MM.1S (cell line): Measurements from ENCODE around the gene EMX1.

Source experiments
- DNase-seq: peaks from one replicate; pipeline ENCODE4 v3.0.0-alpha.2; 2015
- H2AFZ ChIP-seq: fragments of 300-600 bp; sonication (generic); 2 replicates; pipeline ENCODE4 v1.6.0; 2016; ENCODE audit warnings: antibody characterized with exemption, low read length
- H3F3A ChIP-seq: fragments of 300-600 bp; sonication (generic); 2 replicates; pipeline ENCODE4 v1.6.1; 2016; ENCODE audit warnings: mild to moderate bottlenecking, antibody characterized with exemption, low read length, moderate library complexity, mixed read lengths; ENCODE audit not compliant: insufficient read depth
- H3K27ac ChIP-seq: fragments of 300-600 bp; sonication (generic); 2 replicates; pipeline ENCODE4 v1.5.1; 2016; ENCODE audit warnings: mild to moderate bottlenecking, low read length
- H3K27me3 ChIP-seq: fragments of 300-600 bp; sonication (generic); replicated peaks from 2 replicates; pipeline ENCODE4 v1.6.0; 2016; ENCODE audit warnings: low read length; ENCODE audit not compliant: insufficient read depth
- H3K36me3 ChIP-seq: fragments of 300-600 bp; sonication (generic); replicated peaks from 2 replicates; pipeline ENCODE4 v1.6.1; 2016; ENCODE audit warnings: mild to moderate bottlenecking, low read length, mixed read lengths; ENCODE audit not compliant: insufficient read depth
- H3K4me1 ChIP-seq: fragments of 300-600 bp; sonication (generic); 2 replicates; pipeline ENCODE4 v1.6.1; 2016; ENCODE audit warnings: low read length, mixed read lengths
- H3K4me2 ChIP-seq: fragments of 300-600 bp; sonication (generic); 2 replicates; pipeline ENCODE4 v1.6.0; 2016; ENCODE audit warnings: low read depth, low read length
- H3K4me3 ChIP-seq: fragments of 300-600 bp; sonication (generic); 2 replicates; pipeline ENCODE4 v1.5.1; 2016; ENCODE audit warnings: low read length, mixed read lengths
- H3K79me2 ChIP-seq: fragments of 300-600 bp; sonication (generic); 2 replicates; pipeline ENCODE4 v1.6.1; 2016; ENCODE audit warnings: mixed run types, low read length, mixed read lengths
- H3K9ac ChIP-seq: fragments of 300-600 bp; sonication (generic); 2 replicates; pipeline ENCODE4 v1.6.1; 2016; ENCODE audit warnings: low read length, mixed read lengths
- H3K9me2 ChIP-seq: fragments of 300-600 bp; sonication (generic); replicated peaks from 2 replicates; pipeline ENCODE4 v1.6.1; 2016; ENCODE audit warnings: mild to moderate bottlenecking, low read length, mixed read lengths; ENCODE audit not compliant: insufficient read depth
- H3K9me3 ChIP-seq: fragments of 300-600 bp; sonication (generic); replicated peaks from 2 replicates; pipeline ENCODE4 v1.6.1; 2016; ENCODE audit warnings: mild to moderate bottlenecking, low read length, mixed read lengths; ENCODE audit not compliant: insufficient read depth
- H4K20me1 ChIP-seq: fragments of 300-600 bp; sonication (generic); 2 replicates; pipeline ENCODE4 v1.6.1; 2016; ENCODE audit warnings: mild to moderate bottlenecking, low read length, moderate library complexity, mixed read lengths; ENCODE audit not compliant: insufficient read depth
- EZH2 ChIP-seq: fragments of 300-600 bp; sonication (generic); optimal IDR thresholded peaks from 2 replicates; pipeline ENCODE3; 2017; ENCODE audit warnings: low read depth, mild to moderate bottlenecking, antibody characterized with exemption, low read length, mixed read lengths
- EZH2phosphoT487 ChIP-seq: fragments of 300-600 bp; sonication (generic); IDR thresholded peaks from 2 replicates; pipeline ENCODE4 v1.6.1; 2018; ENCODE audit warnings: antibody characterized with exemption, low read length
- TF ChIP-seq, protein P1 (sequence below): fragments of 300-600 bp; sonication (generic); IDR thresholded peaks from 2 replicates; pipeline ENCODE4 v1.5.1; 2016; ENCODE audit warnings: antibody characterized with exemption, low read length, mixed read lengths

EMX1 gene

DNA sequence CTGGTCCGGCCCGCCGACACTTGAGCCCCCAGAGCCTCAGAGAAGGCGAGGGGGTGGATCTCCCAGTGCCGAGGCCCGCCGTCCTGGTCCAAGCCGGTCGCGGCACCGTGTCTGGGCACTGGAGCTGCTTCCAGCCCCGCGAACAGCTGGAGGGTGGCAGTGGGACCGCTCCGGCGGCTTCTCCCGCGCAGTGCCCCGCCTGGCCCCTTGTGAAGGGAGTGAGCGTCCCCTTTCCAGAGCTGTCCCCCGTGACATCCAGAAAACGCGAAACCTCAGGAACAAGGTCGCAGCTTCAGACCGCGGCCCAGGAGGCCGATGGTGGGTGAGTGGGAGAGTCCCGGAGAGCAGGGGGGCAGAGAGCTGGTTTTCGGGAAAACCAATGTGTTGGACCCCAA, 579 bp upstream of the EMX1 start:
- H4K20me1 ChIP-seq = 0 out of 2 replicates have a peak, but pooled peaks cover 2% of the 10 kb centered on the region
- peak overlapping the region; percentile 100 for H3K4me2 ChIP-seq
- peak overlapping the region; percentile 93 for H2AFZ ChIP-seq
- H3K9ac ChIP-seq = peak overlapping the region; percentile 65; the same call in 1 of the 2 replicates
- no peaks in the 10 kb centered on the region for H3K9me2 ChIP-seq
- no peaks in the 10 kb centered on the region for H3K9me3 ChIP-seq
- H3K27me3 ChIP-seq = peaks cover 79% of the 10 kb centered on the region
- DNase-seq = no peak
- no peaks in the 10 kb centered on the region for H3K79me2 ChIP-seq
- H3K4me3 ChIP-seq = peak overlapping the region; percentile 79
- no peaks in the 10 kb centered on the region for H3K36me3 ChIP-seq
- no peak for TF ChIP-seq EZH2
- TF ChIP-seq, protein P1, sequence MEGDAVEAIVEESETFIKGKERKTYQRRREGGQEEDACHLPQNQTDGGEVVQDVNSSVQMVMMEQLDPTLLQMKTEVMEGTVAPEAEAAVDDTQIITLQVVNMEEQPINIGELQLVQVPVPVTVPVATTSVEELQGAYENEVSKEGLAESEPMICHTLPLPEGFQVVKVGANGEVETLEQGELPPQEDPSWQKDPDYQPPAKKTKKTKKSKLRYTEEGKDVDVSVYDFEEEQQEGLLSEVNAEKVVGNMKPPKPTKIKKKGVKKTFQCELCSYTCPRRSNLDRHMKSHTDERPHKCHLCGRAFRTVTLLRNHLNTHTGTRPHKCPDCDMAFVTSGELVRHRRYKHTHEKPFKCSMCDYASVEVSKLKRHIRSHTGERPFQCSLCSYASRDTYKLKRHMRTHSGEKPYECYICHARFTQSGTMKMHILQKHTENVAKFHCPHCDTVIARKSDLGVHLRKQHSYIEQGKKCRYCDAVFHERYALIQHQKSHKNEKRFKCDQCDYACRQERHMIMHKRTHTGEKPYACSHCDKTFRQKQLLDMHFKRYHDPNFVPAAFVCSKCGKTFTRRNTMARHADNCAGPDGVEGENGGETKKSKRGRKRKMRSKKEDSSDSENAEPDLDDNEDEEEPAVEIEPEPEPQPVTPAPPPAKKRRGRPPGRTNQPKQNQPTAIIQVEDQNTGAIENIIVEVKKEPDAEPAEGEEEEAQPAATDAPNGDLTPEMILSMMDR = no peak
- TF ChIP-seq EZH2phosphoT487 = no peak
- H3K4me1 ChIP-seq = peaks cover 4% of the 10 kb centered on the region; the same call in 1 of the 2 replicates
- H3F3A ChIP-seq = no peaks in the 10 kb centered on the region
- H3K27ac ChIP-seq = no peak overlapping the region

GRCh38 chr2:72917877-72918553, 696 bp downstream of the EMX1 start:
- Histone ChIP-seq H3K4me3 (no peak overlapping the region), H3K4me1 (peaks cover 4% of the 10 kb centered on the region; the same call in 1 of the 2 replicates), H3K9ac (no peak overlapping the region), H3K4me2 (no peak overlapping the region), H3K9me3 (no peaks in the 10 kb centered on the region), H3K9me2 (no peaks in the 10 kb centered on the region), H3K27ac (no peak overlapping the region), H4K20me1 (0 out of 2 replicates have a peak, but pooled peaks cover 2% of the 10 kb centered on the region), H3K36me3 (no peaks in the 10 kb centered on the region), H3K79me2 (no peaks in the 10 kb centered on the region), H3F3A (no peaks in the 10 kb centered on the region), H2AFZ (no peak overlapping the region), H3K27me3 (peaks cover 80% of the 10 kb centered on the region)
- no peak for DNase-seq
- TF ChIP-seq EZH2phosphoT487 (0 out of 2 replicates have a peak, but pooled peaks have one; percentile 41), EZH2 (peak; percentile 52)
- TF ChIP-seq, protein P1 = no peak

DNA sequence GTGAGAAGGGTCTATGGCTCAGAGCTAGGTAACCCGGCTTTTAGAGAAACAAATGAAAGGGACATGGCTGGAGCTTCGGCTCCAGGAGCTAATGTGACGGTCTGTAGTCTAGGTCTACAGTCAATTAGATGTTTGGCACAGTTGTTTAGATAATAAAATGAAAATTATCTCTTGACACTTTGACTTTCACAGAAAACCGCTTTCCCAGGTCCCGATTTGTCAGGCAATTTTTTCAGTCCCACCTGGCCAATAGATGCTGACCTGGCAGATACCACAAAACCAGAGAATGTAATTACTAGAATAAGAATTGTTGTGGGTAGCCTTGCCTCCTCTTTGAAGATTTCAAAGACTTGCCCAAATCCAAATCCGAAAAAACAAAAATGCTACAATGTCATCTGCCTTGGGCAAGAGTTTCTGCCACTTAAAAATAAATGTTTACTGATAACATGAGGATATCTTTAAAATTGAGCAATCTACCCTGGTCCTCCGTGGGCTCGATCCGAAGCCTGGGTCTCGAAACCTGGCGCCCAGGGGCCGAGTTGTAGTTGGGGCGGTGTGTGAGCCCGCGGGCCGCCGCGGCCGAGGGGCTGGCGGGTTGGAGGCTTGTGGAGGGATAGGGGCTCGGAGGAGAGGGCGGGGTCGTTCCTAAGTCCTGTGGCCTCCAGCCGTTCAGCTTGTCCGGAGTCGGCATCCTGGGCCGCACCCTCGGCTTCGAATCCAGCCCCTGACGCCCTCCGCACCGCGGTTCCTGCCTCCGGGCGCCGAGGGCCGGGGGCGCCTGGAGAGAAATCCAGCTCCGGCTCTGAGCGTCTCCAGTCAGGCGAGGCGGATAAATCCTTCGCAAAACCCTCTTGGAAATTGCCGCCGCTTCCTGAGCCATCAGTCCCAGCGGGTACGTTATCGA, 2.3 kb downstream of the EMX1 start:
- H3K27ac ChIP-seq = no peak overlapping the region
- no peak overlapping the region for H2AFZ ChIP-seq
- 0 out of 2 replicates have a peak, but pooled peaks cover 2% of the 10 kb centered on the region for H4K20me1 ChIP-seq
- H3K4me2 ChIP-seq = peak overlapping the region; percentile 39; the same call in 1 of the 2 replicates
- no peak overlapping the region for H3K4me3 ChIP-seq
- no peaks in the 10 kb centered on the region for H3K9me3 ChIP-seq
- no peaks in the 10 kb centered on the region for H3K79me2 ChIP-seq
- no peaks in the 10 kb centered on the region for H3K36me3 ChIP-seq
- H3K9me2 ChIP-seq = no peaks in the 10 kb centered on the region
- H3K4me1 ChIP-seq = peaks cover 4% of the 10 kb centered on the region; the same call in 1 of the 2 replicates
- H3K27me3 ChIP-seq = peaks cover 80% of the 10 kb centered on the region
- TF ChIP-seq EZH2 (no peak), EZH2phosphoT487 (no peak)
- TF ChIP-seq, protein P1 = no peak
- no peaks in the 10 kb centered on the region for H3F3A ChIP-seq
- DNase-seq = no peak
- no peak overlapping the region for H3K9ac ChIP-seq
